K562 (cell line): ENCODE measurements around the gene FNDC1. TPM values are rescaled to one million over a fixed set of nuclear protein-coding genes. Genes with fewer than 3 reads are reported as not detected.
A peak's percentile ranks its signal among the peaks of the same experiment; 100 is the strongest.

Source experiments
- ATAC-seq: fragments of 200-7000 bp; cut with Tn5 transposase; 3 replicates; pipeline ENCODE4 v1.9.1; 2020; ENCODE audit warnings: moderate library complexity
- BruUV-seq: library from RNA; stranded (reverse); fragments of 400-500 nt; replicated peaks from 2 replicates; lab custom pipeline; 2021; lab: Mats Ljungman, UMichigan
- CTCF ChIA-PET: fragments of 300-600 bp; formaldehyde crosslinking; extraction: SDS; loops from one replicate; lab custom pipeline; 2021; ENCODE audit warnings: low intra/inter-chr PET ratio; lab: Yijun Ruan, JAX
- POLR2A ChIA-PET: fragments of 300-600, 350-650 bp; sonication (Branson Sonifier 250); formaldehyde crosslinking; extraction: SDS; loops from one replicate; lab custom pipeline; 2021; ENCODE audit warnings: antibody characterized with exemption, inconsistent platforms; lab: Yijun Ruan, JAX
- DNase-seq, 4 experiments: peaks; one replicate each; pipeline versions ENCODE4 v3.0.0 to v3.0.0-alpha.2; 2011 to 2018; ENCODE audit warnings: low spot score in 3 of 4, mixed read lengths in 3 of 4; ENCODE audit errors: extremely low read depth in 1 of 4
- FAIRE-seq: peaks from 2 replicates; lab custom pipeline; 2011; peaks lifted over from hg19 to GRCh38; lab: Jason Lieb, UNC
- H2AFZ ChIP-seq: 2 replicates; pipeline ENCODE4 v1.6.0; 2011; ENCODE audit warnings: low read depth, low read length, control low read depth, inconsistent platforms
- H3K27ac ChIP-seq: fragments of 200-600 bp; 3 replicates; pipeline ENCODE4 v1.8.0; 2011; ENCODE audit warnings: low read depth, mild to moderate bottlenecking, control low read depth, inconsistent platforms, low read length, moderate library complexity, mixed read lengths; ENCODE audit errors: extremely low read depth
- H3K27me3 ChIP-seq, 2 experiments: fragments of 300-600 bp in 1 of 2; 2 replicates in 1 of 2; 3 replicates in 1 of 2; pipeline versions ENCODE4 v1.6.0 to v1.8.0; 2011; ENCODE audit warnings: inconsistent platforms in 2 of 2, low read length in 2 of 2, mild to moderate bottlenecking in 1 of 2, mixed read lengths in 1 of 2, moderate library complexity in 1 of 2; ENCODE audit not compliant: control insufficient read depth in 2 of 2, insufficient read depth in 2 of 2
- H3K36me3 ChIP-seq: fragments of 300-600 bp; 3 replicates; pipeline ENCODE4 v1.8.0; 2011; ENCODE audit warnings: mild to moderate bottlenecking, low read length, inconsistent platforms; ENCODE audit not compliant: control insufficient read depth, insufficient read depth
- H3K4me1 ChIP-seq, 2 experiments: fragments of 200-600 bp in 1 of 2; replicated peaks in 1 of 2; 2 replicates in 1 of 2; 3 replicates in 1 of 2; pipeline versions ENCODE4 v1.5.1 to v1.8.0; 2011; ENCODE audit warnings: inconsistent platforms in 2 of 2, low read length in 2 of 2, mild to moderate bottlenecking in 1 of 2, mixed read lengths in 1 of 2, moderate library complexity in 1 of 2; ENCODE audit not compliant: control insufficient read depth in 2 of 2, insufficient read depth in 2 of 2
- H3K4me2 ChIP-seq: 2 replicates; pipeline ENCODE4 v1.6.1; 2011; ENCODE audit warnings: low read length, control low read depth, inconsistent platforms, mixed read lengths; ENCODE audit not compliant: insufficient read depth
- H3K4me3 ChIP-seq: fragments of 200-600 bp; sonication (generic), shearing (Covaris generic); 2 replicates; pipeline ENCODE4 v1.5.1; 2016; ENCODE audit warnings: control low read depth, inconsistent platforms
- H3K79me2 ChIP-seq: fragments of 200-600 bp; 3 replicates; pipeline ENCODE4 v1.8.0; 2011; ENCODE audit warnings: low read length, inconsistent platforms; ENCODE audit not compliant: control insufficient read depth, insufficient read depth
- H3K9ac ChIP-seq, 2 experiments: 2 replicates each; pipeline versions ENCODE4 v1.6.0 to v1.6.1; 2011; ENCODE audit warnings: low read depth in 2 of 2, low read length in 2 of 2, control low read depth in 1 of 2, inconsistent platforms in 1 of 2, mild to moderate bottlenecking in 1 of 2, mixed read lengths in 1 of 2; ENCODE audit not compliant: insufficient read depth in 1 of 2
- H3K9me1 ChIP-seq: one replicate; pipeline ENCODE4 v1.6.0; 2011; ENCODE audit warnings: inconsistent platforms, mild to moderate bottlenecking, low read length, moderate library complexity; ENCODE audit not compliant: control insufficient read depth, insufficient read depth
- H3K9me3 ChIP-seq: replicated peaks from 2 replicates; pipeline ENCODE4 v1.5.1; 2011; ENCODE audit warnings: low read depth, low read length, inconsistent platforms; ENCODE audit not compliant: control insufficient read depth, insufficient read depth
- H4K20me1 ChIP-seq: replicated peaks from 2 replicates; pipeline ENCODE4 v1.6.1; 2011; ENCODE audit warnings: low read length, inconsistent platforms, mixed read lengths; ENCODE audit not compliant: control insufficient read depth, insufficient read depth
- LCOR ChIP-seq: sonication (generic); formaldehyde crosslinking; IDR thresholded peaks from 2 replicates; pipeline ENCODE4 v1.8.0; 2022; ENCODE audit warnings: mild to moderate bottlenecking, missing genetic modification reagents
- MAZ ChIP-seq, 2 experiments: fragments of 450-650 bp in 1 of 2; sonication (generic) in 1 of 2; formaldehyde crosslinking; IDR thresholded peaks in 1 of 2; conservative IDR thresholded peaks in 1 of 2; 2 replicates each; pipeline versions ENCODE4 v1.4.0 to v1.5.0; 2020; ENCODE audit warnings: mild to moderate bottlenecking in 1 of 2, missing genetic modification reagents in 1 of 2
- PHF20 ChIP-seq: fragments of 450-650 bp; IDR thresholded peaks from 2 replicates; pipeline ENCODE4 v1.6.1; 2018; ENCODE audit not compliant: partially characterized antibody
- SIN3A ChIP-seq, 2 experiments: fragments of 150-350 bp in 1 of 2; IDR thresholded peaks; 2 replicates each; pipeline ENCODE4 v1.6.1; 2011 to 2016; ENCODE audit warnings: borderline replicate concordance in 2 of 2, low read depth in 2 of 2, low read length in 2 of 2, mild to moderate bottlenecking in 2 of 2, moderate library complexity in 2 of 2; ENCODE audit not compliant: control insufficient read depth in 1 of 2
- SNRNP70 ChIP-seq: fragments of 200-400 bp; formaldehyde crosslinking; optimal IDR thresholded peaks from 2 replicates; pipeline ENCODE3; 2017; ENCODE audit warnings: low read depth, low read length
- SOX6 ChIP-seq: fragments of 450-650 bp; IDR thresholded peaks from 2 replicates; pipeline ENCODE4 v1.6.1; 2014; ENCODE audit warnings: mild to moderate bottlenecking
- WGBS: fragments of 100-300 bp; shearing (Covaris generic); methylation state at CpG from one replicate; pipeline ENCODE4 v1.1.6; 2016; ENCODE audit warnings: low coverage, mixed read lengths; ENCODE audit not compliant: insufficient coverage; ENCODE audit errors: missing lambda C conversion rate; 5-methylcytosine and 5-hydroxymethylcytosine counted together
- in situ Hi-C: fragments of 300-500 bp; cut with MboI; formaldehyde crosslinking; loops from 4 replicates; pipeline ENCODE4 v1.15.0; 2018; ENCODE audit warnings: inconsistent platforms, mixed read lengths
- intact Hi-C: fragments of 100-400 bp; cut with micrococcal nuclease; formaldehyde crosslinking; loops from 2 replicates; pipeline ENCODE4 v1.14.2; 2022
- polyA plus RNA-seq, 8 experiments: library from polyadenylated mRNA; depleted of rRNA in 4 of 8; stranded (reverse) in 5 of 8; unstranded in 3 of 8; fragments of >200 nt; fragmentation: Nextera tagmentation in 2 of 8; fragmentation: Illumina TruSeq in 1 of 8; extraction: Ambion mirVana in 2 of 8; extraction: Trizol in 1 of 8; gene quantifications; 2 replicates each; pipeline versions ENCODE4 v1.2.1 to v1.2.3, GENCODE V29; 2011 to 2014; ENCODE audit warnings: inconsistent platforms in 1 of 8, missing spikeins in 1 of 8
- total RNA-seq, 7 experiments: library from RNA; depleted of rRNA in 6 of 7; stranded (reverse); fragments of >200 nt in 6 of 7; fragmentation: Illumina TruSeq in 2 of 7; extraction: Trizol in 2 of 7; gene quantifications; 2 replicates each; pipeline versions ENCODE4 v1.2.1 to v1.2.3, GENCODE V29; 2011 to 2021; ENCODE audit warnings: low replicate concordance in 1 of 7
- TF ChIP-seq, protein P1 (sequence below): fragments of 250-450 bp; sonication (Bioruptor Pico); IDR thresholded peaks from 2 replicates; pipeline ENCODE4 v1.4.0; 2020; ENCODE audit warnings: borderline replicate concordance
- TF ChIP-seq, protein P2 (sequence below): fragments of 450-650 bp; IDR thresholded peaks from 2 replicates; pipeline ENCODE4 v1.6.1; 2016
- TF ChIP-seq, protein P3 (sequence below): sonication (generic); formaldehyde crosslinking; IDR thresholded peaks from 2 replicates; pipeline ENCODE4 v1.8.0; 2022; ENCODE audit warnings: mild to moderate bottlenecking, low read depth, missing genetic modification reagents

The FNDC1 gene
- total and polyA plus RNA-seq, 9 of the 15 experiments (the other 6 are each of a cell fraction or from before 2014, with no cell fraction given), result not detected

DNA sequence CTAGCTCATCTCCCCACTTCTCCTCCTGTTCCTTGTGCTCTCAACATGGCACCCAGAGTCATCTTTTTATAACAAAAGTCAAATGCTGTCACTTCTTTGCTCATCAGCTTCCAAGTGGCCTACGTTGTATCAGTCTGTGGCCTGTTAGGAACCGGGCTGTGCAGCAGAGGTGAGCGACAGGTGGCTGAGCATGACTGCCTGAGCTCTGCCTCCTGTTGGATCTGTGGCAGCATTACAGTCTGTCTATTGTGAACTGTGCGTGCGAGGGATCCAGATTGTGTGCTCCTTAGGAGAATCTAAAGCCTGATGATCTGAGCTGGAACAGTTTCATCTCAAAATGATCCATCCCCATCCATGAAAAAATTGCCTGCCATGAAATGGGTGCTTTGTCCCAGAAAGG is 129.6 kb downstream of the FNDC1 start (continued):
- TF ChIP-seq, protein P1, sequence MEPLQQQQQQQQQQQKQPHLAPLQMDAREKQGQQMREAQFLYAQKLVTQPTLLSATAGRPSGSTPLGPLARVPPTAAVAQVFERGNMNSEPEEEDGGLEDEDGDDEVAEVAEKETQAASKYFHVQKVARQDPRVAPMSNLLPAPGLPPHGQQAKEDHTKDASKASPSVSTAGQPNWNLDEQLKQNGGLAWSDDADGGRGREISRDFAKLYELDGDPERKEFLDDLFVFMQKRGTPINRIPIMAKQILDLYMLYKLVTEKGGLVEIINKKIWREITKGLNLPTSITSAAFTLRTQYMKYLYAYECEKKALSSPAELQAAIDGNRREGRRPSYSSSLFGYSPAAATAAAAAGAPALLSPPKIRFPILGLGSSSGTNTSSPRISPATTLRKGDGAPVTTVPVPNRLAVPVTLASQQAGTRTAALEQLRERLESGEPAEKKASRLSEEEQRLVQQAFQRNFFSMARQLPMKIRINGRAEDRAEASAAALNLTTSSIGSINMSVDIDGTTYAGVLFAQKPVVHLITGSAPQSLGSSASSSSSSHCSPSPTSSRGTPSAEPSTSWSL (CRISPR knock-in tag), result no peak
- TF ChIP-seq SIN3A (IDR thresholded peaks at IDR 0.05; ENCODE audit: borderline replicate concordance in 2 of 2, control insufficient read depth in 1 of 2, low read depth in 2 of 2, low read length in 2 of 2) (no peak), PHF20 (no peak), LCOR (CRISPR knock-in tag) (no peak), SNRNP70 (no peak)
- TF ChIP-seq, protein P2, sequence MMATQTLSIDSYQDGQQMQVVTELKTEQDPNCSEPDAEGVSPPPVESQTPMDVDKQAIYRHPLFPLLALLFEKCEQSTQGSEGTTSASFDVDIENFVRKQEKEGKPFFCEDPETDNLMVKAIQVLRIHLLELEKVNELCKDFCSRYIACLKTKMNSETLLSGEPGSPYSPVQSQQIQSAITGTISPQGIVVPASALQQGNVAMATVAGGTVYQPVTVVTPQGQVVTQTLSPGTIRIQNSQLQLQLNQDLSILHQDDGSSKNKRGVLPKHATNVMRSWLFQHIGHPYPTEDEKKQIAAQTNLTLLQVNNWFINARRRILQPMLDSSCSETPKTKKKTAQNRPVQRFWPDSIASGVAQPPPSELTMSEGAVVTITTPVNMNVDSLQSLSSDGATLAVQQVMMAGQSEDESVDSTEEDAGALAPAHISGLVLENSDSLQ, result peak; percentile 32; the same call in 1 of the 2 replicates

DNA sequence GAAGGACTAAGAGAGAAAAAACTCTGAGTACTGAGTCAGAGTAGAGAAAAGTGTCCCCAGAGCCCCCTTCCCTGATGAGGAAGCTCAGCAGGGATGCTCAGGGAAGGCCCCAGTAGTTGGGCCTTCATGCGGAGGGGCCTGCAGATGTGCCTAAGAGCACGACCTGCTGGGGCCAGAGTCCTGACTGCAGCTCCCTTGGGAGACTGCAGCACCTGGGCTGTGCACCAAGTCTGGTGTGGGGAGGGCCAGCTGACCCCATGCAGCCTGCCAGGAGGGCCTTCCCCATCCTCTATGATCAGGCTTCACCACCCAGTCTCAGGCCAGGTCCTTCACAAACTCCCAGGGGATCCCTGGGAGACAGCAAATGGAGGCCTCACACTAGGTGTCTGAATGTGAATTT is 130.4 kb downstream of the FNDC1 start:
- ChIA-PET CTCF (no interaction called here), POLR2A (interaction anchor here (1.2 kb wide), 1 partner anchor 11 kb away, joined by 3 read pairs; no protein-coding TSS in a partner anchor)
- Histone ChIP-seq H3K79me2 (no peaks in the 10 kb centered on the region), H2AFZ (no peak overlapping the region), H3K9me1 (no peaks in the 10 kb centered on the region), H4K20me1 (no peaks in the 10 kb centered on the region), H3K9ac (no peak overlapping the region), H3K9me3 (no peaks in the 10 kb centered on the region), H3K27me3 (peaks cover 3 to 17% of the 10 kb centered on the region in 2 experiments; a peak in 2 of 5 replicates), H3K36me3 (no peaks in the 10 kb centered on the region), H3K4me1 (no peaks in the 10 kb centered on the region), H3K4me2 (no peak overlapping the region), H3K4me3 (no peak overlapping the region), H3K27ac (no peak overlapping the region)
- TF ChIP-seq SOX6 (no peak), MAZ (CRISPR knock-in tag; conservative IDR thresholded peaks at IDR 0.05 in 1 of 2, IDR thresholded peaks at IDR 0.05 in 1 of 2) (no peak)
- TF ChIP-seq, protein P3, sequence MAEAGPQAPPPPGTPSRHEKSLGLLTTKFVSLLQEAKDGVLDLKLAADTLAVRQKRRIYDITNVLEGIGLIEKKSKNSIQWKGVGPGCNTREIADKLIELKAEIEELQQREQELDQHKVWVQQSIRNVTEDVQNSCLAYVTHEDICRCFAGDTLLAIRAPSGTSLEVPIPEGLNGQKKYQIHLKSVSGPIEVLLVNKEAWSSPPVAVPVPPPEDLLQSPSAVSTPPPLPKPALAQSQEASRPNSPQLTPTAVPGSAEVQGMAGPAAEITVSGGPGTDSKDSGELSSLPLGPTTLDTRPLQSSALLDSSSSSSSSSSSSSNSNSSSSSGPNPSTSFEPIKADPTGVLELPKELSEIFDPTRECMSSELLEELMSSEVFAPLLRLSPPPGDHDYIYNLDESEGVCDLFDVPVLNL (CRISPR knock-in tag), result no peak
- no TSS peak for BruUV-seq
- in situ Hi-C loops, result no loop called here
- 0% methylated on average over 2 of the region's 2 CpGs for WGBS
- FAIRE-seq (no peak), DNase-seq (no peak), ATAC-seq (no peak)
- intact Hi-C loops, result no loop called here
